8988T (cell line): Measurements from ENCODE around the gene NLGN2.
A peak's percentile ranks its signal among the peaks of the same experiment; 100 is the strongest.

ENCODE experiments used
- DNase-seq: peaks from one replicate; pipeline ENCODE4 v3.0.0; 2011

Gene NLGN2

DNA sequence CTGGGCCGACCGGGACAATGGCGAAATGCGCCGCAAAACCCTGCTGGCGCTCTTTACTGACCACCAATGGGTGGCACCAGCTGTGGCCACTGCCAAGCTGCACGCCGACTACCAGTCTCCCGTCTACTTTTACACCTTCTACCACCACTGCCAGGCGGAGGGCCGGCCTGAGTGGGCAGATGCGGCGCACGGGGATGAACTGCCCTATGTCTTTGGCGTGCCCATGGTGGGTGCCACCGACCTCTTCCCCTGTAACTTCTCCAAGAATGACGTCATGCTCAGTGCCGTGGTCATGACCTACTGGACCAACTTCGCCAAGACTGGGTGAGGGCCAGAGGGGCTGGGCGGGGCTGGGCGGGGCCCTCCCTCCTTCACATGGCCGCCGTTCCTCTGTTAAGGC is 8.1 kb downstream of the NLGN2 start:
- no peak for DNase-seq

DNA sequence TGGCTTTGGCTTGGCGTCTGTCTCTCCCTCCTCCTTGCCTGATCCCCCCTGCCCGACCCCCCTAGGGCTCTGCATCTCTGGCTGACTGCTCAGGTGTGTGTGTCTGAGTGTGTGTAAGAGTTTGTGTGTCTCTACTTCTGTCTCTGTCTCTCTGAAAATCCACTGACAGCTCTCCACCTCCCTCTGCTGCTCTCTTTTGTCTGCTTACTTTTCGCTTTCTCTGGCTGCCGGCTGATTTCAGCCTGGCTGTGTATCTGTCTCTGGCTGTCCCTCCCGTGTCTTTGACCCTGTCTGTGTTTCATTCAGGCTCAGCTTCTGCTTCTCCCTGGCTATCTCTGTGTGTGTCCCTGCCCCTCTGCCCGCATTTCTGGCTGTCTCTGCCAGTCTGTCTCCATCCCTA is 8.7 kb downstream of the NLGN2 start:
- no peak for DNase-seq

- DNase-seq: no peak
Measured at GRCh38 chr17:7417056-7417655, 9.5 kb downstream of the NLGN2 start.

DNA sequence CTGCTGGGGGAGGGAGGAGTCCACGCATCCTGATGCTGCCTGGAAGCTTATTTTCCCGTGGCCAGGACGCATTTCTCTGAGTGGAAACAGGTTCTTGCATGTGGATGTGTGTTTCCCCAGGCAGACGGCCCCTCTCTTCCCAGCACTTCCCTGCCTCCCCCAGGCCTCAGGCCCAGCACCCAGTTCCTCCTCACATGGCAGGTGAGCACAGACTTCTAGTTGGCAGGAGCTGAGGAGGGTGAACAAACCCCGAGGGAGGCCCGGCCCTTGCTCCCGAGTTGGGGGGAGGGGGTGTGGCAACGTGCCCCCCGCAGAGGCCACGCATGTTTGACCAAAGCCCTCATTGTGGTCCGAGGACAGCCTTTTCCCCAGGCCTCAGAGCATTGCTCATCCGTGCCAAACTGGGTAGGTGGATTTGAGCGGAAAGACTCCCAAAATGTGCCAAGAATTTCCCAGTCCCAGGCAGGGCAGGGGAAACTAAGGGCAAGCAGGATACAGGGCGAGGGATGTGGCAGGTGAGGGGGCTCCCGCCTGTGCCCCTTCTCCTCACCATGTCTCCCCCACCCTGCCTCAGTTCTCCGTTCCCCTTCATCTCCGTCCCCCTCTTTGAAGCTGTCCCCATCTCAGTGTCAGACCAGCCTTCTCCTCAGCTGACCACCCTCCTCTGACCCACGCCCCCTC is 11.0 kb downstream of the NLGN2 start:
- DNase-seq: no peak

DNA sequence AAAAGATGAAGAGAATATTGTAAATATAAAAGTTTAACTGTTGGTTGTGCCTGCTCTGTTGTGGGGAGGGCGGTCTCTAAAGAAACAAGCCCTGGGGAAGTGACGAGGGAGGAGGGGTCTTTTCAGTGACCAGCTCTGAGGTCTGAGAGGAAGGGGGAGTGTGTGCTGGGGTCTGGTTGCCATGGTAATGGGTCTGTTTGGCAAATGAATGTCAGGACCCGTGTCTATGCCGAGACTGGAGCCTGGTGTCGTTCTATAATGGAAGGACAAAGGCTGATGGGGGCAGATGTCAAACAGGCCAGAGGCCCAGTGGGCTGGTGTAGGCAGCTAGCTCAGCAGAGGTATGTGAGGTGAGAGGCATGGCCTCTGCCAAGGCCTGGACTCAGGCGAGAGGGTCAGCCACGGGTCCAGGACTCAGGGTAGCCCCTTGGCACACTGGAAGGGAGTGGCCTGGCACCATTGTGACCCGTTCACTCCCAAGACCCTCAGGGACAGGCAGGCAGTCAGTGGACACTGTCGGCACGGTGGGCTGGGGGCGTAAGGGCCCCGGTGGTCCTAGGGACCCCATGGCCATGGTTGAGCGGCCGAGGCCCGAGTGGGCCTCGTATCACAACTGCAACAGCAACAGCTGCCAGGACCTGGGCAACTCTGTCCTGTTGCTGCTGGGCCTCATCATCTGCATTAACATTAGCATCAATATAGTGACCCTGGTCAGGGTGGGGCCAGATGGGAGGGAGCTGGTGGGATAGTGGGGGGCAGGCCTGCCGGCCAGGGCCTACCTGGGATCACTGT is 12.4 kb downstream of the NLGN2 start, which contains the start of gene SPEM1:
Gene SPEM1 (plus strand): TSS at position 506 of the 792 bp plus-strand sequence. CDS start 61 bp downstream, at position 567.
- DNase-seq: no peak

- no peak for DNase-seq
Measured at GRCh38 chr17:7421186-7421585, 13.5 kb downstream of the NLGN2 start.

- DNase-seq: no peak
Measured at GRCh38 chr17:7423679-7424078, 16.0 kb downstream of the NLGN2 start.

DNA sequence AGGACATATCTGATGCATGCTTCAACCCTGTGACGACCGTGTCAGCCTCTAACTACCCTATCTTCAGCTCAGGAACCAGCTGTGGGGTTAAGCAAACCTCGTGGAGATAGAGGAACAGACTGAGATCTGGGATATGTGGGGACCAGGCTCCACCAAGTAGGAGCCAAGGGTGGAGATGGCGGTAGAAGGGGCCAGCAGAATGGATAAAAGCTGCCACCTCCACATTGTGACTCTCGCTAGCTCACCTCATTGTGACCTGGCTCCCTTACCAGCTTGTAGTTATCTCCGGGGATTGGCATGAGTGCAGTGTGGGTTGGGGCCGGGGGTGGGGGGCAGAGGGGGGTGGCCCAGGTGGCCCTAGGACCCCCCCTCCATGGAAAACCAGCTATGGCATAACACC is 17.7 kb downstream of the NLGN2 start, which contains the start of gene SPEM2:
Gene SPEM2 (plus strand): TSS at position 301 of the 400 bp plus-strand sequence. CDS start 73 bp downstream, at position 374.
- no peak for DNase-seq

DNA sequence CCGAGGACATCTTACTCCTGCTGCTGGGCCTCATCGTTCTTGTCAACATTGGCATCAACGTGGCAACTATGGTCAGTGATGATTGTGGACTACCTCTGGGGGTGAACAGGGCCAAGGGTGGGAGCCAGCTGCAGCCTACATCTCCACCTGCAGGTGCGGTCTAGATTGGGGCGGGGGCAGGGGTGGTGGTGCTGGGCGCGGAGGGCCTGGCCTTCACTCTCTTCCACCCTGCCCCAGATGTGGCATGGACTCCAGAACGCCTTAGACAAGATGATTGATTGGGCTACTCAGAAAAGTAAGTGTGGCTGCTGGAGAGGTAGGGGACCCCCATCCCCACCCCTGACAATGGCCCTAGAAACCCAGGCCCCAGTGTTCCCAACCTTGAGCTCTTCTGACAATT is 18.1 kb downstream of the NLGN2 start:
- DNase-seq: no peak

GRCh38 chr17:7426203-7426863 is 18.7 kb downstream of the NLGN2 start:
- DNase-seq: no peak

GRCh38 chr17:7426896-7427489 is 19.3 kb downstream of the NLGN2 start:
- DNase-seq: no peak

DNA sequence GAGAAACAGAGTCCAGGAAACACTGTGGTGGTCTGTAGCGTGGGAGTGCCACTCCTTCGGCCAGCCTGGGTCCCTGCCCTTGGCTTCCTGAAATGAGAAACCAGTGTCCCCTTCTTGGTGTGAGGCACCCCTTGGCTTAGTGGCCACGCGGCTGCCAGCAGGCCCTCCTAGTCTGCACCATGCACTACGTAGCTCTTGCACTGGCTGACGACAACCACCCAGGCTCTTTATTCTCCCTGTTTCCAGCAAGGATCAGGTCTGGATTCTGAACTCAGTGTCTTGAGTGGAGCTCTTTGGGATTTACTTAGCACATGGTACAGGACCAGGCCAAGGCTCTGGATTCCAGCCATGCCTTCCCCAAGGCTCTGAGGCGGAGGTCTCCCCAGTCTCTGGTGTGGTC is 19.9 kb downstream of the NLGN2 start:
- DNase-seq: no peak

- no peak for DNase-seq
Measured at GRCh38 chr17:7428557-7428956, 20.9 kb downstream of the NLGN2 start, which contains the start of gene SPEM3. TSS of gene SPEM3 (plus strand) at chr17:7428857. CDS start at chr17:7428903, 46 bp downstream.

DNA sequence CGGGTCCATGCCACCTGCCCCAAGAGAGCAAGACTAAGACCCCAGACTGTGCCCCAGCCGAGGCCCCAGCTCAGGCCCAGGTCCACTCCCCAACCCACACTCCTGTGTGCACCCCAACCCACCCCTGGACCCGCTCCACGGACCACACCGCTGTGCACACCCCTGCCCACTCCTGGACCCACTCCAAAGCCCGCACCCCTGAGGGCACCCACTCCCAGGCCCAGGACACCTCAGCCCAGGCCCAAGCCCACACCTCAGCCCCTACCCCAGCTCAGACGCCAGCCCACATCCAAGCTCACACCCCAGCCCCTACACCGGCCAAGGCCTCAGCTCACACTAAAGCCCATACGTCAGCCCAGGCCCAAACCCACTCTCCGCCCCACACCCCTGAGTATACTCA is 22.1 kb downstream of the NLGN2 start:
- no peak for DNase-seq

DNA sequence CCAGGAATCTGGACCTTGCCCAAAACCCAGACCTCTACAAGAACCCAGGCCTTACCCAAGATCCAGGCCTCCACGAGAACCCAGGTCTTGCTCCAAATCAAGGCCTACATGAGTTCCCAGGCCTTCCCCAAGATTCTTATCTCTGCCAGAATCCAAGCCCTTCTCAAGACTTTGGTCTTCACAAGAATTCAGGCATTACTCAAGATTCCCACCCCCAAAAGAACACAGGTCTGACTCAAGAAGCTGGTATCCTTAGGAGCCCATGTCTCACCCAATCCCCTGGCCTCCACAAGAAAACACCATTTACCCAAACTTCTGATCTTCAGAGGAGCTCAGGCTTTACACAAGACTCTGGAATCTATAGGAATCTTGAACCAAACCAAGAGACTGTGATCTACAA is 23.6 kb downstream of the NLGN2 start:
- DNase-seq: no peak

- DNase-seq: no peak
Measured at GRCh38 chr17:7432296-7432695, 24.7 kb downstream of the NLGN2 start.

GRCh38 chr17:7435676-7436555 is 28.3 kb downstream of the NLGN2 start:
- DNase-seq: no peak

DNA sequence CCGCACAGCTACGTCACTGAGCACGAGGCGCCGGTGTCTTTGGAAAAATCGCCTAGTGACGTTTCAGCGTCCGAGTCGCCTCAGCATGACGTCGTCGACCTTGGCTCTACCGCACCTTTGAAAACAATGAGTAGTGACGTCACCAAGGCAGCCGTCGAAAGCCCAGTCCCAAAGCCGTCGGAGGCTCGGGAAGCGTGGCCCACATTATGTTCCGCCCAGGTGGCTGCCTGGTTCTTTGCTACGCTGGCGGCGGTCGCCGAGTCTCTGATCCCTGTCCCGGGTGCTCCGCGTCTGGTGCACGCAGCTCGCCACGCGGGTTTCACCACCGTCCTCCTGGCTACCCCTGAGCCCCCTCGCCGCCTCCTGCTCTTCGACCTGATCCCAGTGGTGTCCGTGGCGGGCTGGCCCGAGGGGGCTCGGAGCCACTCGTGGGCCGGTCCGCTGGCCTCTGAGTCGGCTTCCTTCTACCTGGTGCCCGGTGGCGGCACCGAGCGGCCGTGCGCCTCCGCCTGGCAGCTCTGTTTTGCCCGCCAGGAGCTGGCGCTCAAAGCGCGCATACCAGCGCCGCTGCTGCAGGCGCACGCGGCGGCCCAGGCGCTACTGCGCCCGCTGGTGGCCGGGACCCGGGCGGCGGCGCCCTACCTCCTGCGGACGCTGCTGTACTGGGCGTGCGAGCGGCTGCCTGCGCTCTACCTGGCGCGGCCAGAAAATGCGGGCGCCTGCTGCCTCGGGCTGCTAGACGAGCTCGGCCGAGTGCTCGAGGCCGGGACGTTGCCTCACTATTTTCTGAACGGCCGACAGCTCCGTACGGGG is 29.1 kb downstream of the NLGN2 start:
- DNase-seq: peak; percentile 71

DNA sequence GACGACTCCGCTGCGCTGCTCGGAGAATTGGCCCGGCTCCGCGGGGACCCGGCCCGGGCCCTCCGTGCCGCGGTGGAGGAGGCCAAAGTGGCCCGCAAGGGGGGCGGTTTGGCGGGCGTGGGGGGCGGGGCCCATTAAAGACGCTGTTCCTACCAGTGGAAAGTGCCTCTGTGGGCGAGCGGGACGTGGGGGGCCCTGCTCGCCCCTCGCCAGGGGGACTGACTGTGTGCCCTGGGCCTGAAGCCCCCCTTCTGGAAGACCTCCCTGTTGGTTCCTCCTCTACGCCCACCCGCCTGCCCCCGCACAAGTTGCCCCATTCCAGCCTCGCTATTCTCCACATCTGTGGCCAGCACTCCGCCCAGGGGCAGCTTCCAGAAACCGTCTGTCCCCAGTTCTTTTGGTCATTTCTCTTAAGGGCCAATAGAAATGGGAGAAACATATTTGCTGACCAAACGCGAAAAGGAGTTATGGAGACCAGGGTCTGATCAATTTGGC is 29.8 kb downstream of the NLGN2 start:
- DNase-seq: no peak

DNA sequence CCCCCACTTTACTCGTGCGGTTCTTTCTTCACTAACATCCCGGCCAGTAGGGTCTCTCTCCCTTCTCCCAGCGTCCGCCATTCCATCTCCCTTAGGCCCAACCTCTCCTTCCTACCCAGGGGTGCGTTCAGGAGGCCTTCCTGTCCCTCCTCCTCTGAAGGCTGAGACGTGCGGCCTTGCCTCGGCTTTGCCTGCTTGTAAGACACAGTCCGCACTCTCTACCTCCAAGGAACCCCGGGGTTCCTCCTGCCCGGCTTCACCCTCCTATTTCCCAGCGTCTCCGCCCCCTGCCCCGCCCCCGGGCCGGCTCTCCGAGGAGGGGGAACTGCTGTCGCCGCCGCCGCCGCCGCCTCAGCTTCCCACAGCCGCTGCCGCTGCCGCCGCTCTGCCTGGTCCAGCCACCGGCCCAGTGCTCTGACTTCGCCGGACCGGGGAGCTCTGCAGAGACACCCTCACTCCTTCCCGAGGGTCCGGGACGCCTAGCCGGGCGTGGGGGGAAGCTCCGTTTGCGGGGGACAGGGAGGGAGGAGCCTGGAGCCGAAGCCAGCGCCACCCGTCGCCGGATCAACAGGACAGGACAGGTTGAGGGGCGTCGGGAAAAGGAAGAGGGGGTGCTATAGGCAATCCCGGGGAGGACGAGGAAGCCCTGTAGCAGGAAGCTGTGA is 30.4 kb downstream of the NLGN2 start:
- no peak for DNase-seq
